HEK293 (cell line): ENCODE measurements around the gene SH3PXD2B.

Source experiments
- CTCF ChIA-PET: fragments of 350-600 bp; formaldehyde crosslinking; extraction: SDS; loops from one replicate; lab custom pipeline; 2021; ENCODE audit warnings: antibody characterized with exemption; lab: Yijun Ruan, JAX
- POLR2A ChIA-PET: fragments of 300-600 bp; formaldehyde crosslinking; extraction: SDS; loops from one replicate; lab custom pipeline; 2020; ENCODE audit warnings: antibody characterized with exemption, inconsistent platforms; lab: Yijun Ruan, JAX
- H3K27ac ChIP-seq: fragments of 200-500 bp; sonication (Bioruptor generic); 2 replicates; pipeline ENCODE4 v1.5.1; 2014; ENCODE audit warnings: low read depth, low read length, control low read depth, inconsistent platforms; ENCODE audit errors: extremely low read depth
- H3K36me3 ChIP-seq, 2 experiments: fragments of 200-500 bp in 1 of 2; sonication (Bioruptor generic) in 1 of 2; 1 replicate in 1 of 2; 2 replicates in 1 of 2; pipeline ENCODE4 v1.5.1; 2014 to 2017; ENCODE audit warnings: inconsistent platforms in 2 of 2, low read length in 2 of 2; ENCODE audit not compliant: control insufficient read depth in 2 of 2, insufficient read depth in 1 of 2
- H3K4me1 ChIP-seq: fragments of 200-500 bp; sonication (Bioruptor generic); 2 replicates; pipeline ENCODE4 v1.5.1; 2014; ENCODE audit warnings: mild to moderate bottlenecking, low read length, inconsistent platforms; ENCODE audit not compliant: control insufficient read depth, insufficient read depth
- H3K4me3 ChIP-seq: 2 replicates; pipeline ENCODE4 v1.5.1; 2011; ENCODE audit warnings: low read depth, mild to moderate bottlenecking, control low read depth, low read length, moderate library complexity
- H3K9me3 ChIP-seq: fragments of 200-500 bp; sonication (Bioruptor generic); 2 replicates; pipeline ENCODE4 v1.5.1; 2014; ENCODE audit warnings: low read depth, low read length, inconsistent platforms; ENCODE audit not compliant: control insufficient read depth, insufficient read depth
- AEBP2 ChIP-seq: fragments of 450-650 bp; formaldehyde crosslinking; IDR thresholded peaks from 2 replicates; pipeline ENCODE4 v1.5.1; 2016; ENCODE audit warnings: missing biosample characterization, missing genetic modification characterization, borderline replicate concordance
- KLF10 ChIP-seq: fragments of 450-650 bp; IDR thresholded peaks from 2 replicates; pipeline ENCODE4 v1.5.1; 2018; ENCODE audit warnings: missing biosample characterization, mild to moderate bottlenecking, missing genetic modification characterization
- PRDM2 ChIP-seq: fragments of 450-650 bp; formaldehyde crosslinking; IDR thresholded peaks from 2 replicates; pipeline ENCODE4 v1.5.1; 2016; ENCODE audit warnings: missing biosample characterization, missing genetic modification characterization, borderline replicate concordance
- REPIN1 ChIP-seq: fragments of 450-650 bp; formaldehyde crosslinking; IDR thresholded peaks from 2 replicates; pipeline ENCODE4 v1.5.1; 2017; ENCODE audit warnings: missing biosample characterization, missing genetic modification characterization, low read depth
- ZBTB1 ChIP-seq: fragments of 450-650 bp; formaldehyde crosslinking; IDR thresholded peaks from 2 replicates; pipeline ENCODE4 v1.5.1; 2016; ENCODE audit warnings: missing biosample characterization, missing genetic modification characterization
- ZBTB10 ChIP-seq: fragments of 450-650 bp; formaldehyde crosslinking; IDR thresholded peaks from 2 replicates; pipeline ENCODE4 v1.5.1; 2016; ENCODE audit warnings: missing biosample characterization, missing genetic modification characterization
- ZBTB6 ChIP-seq: fragments of 450-650 bp; formaldehyde crosslinking; IDR thresholded peaks from 2 replicates; pipeline ENCODE4 v1.5.1; 2017; ENCODE audit warnings: missing biosample characterization, missing genetic modification characterization
- ZBTB8A ChIP-seq: fragments of 450-650 bp; formaldehyde crosslinking; IDR thresholded peaks from 2 replicates; pipeline ENCODE4 v1.5.1; 2016; ENCODE audit warnings: missing biosample characterization, missing genetic modification characterization
- ZNF239 ChIP-seq: fragments of 450-650 bp; formaldehyde crosslinking; IDR thresholded peaks from 2 replicates; pipeline ENCODE4 v1.5.1; 2016; ENCODE audit warnings: missing biosample characterization, missing genetic modification characterization
- ZNF391 ChIP-seq: fragments of 450-650 bp; formaldehyde crosslinking; IDR thresholded peaks from 2 replicates; pipeline ENCODE4 v1.5.1; 2016; ENCODE audit warnings: low read depth, missing biosample characterization, missing genetic modification characterization, borderline replicate concordance
- ZNF488 ChIP-seq: fragments of 450-650 bp; formaldehyde crosslinking; IDR thresholded peaks from 2 replicates; pipeline ENCODE4 v1.5.1; 2016; ENCODE audit warnings: missing biosample characterization, missing genetic modification characterization
- ZNF518A ChIP-seq: fragments of 450-650 bp; formaldehyde crosslinking; conservative IDR thresholded peaks from 2 replicates; pipeline ENCODE4 v1.5.1; 2016; ENCODE audit warnings: low read depth, missing biosample characterization, missing genetic modification characterization
- ZNF560 ChIP-seq: fragments of 450-650 bp; formaldehyde crosslinking; IDR thresholded peaks from 2 replicates; pipeline ENCODE4 v1.5.1; 2017; ENCODE audit warnings: missing biosample characterization, missing genetic modification characterization, borderline replicate concordance
- ZNF623 ChIP-seq: fragments of 450-650 bp; formaldehyde crosslinking; IDR thresholded peaks from 2 replicates; pipeline ENCODE4 v1.5.1; 2016; ENCODE audit warnings: missing biosample characterization, missing genetic modification characterization
- ZNF660 ChIP-seq: fragments of 450-650 bp; IDR thresholded peaks from 2 replicates; pipeline ENCODE4 v1.5.1; 2018; ENCODE audit warnings: missing biosample characterization, mild to moderate bottlenecking, missing genetic modification characterization
- ZNF692 ChIP-seq: fragments of 450-650 bp; formaldehyde crosslinking; IDR thresholded peaks from 2 replicates; pipeline ENCODE4 v1.5.1; 2016; ENCODE audit warnings: missing biosample characterization, missing genetic modification characterization
- ZSCAN30 ChIP-seq: fragments of 450-650 bp; IDR thresholded peaks from 2 replicates; pipeline ENCODE4 v1.5.1; 2018; ENCODE audit warnings: missing biosample characterization, mild to moderate bottlenecking, missing genetic modification characterization, moderate library complexity
- ZXDB ChIP-seq: fragments of 450-650 bp; formaldehyde crosslinking; IDR thresholded peaks from 2 replicates; pipeline ENCODE4 v1.5.1; 2016; ENCODE audit warnings: missing biosample characterization, missing genetic modification characterization

The SH3PXD2B gene

GRCh38 chr5:172377856-172378255 is 76.5 kb downstream of the SH3PXD2B start:
- Histone ChIP-seq H3K27ac (no peak overlapping the region), H3K4me1 (no peaks in the 10 kb centered on the region), H3K4me3 (no peak overlapping the region), H3K9me3 (no peaks in the 10 kb centered on the region), H3K36me3 (peaks cover 0 to 15% of the 10 kb centered on the region in 2 experiments; a peak in 1 of 3 replicates)
- ChIA-PET POLR2A (no interaction called here), CTCF (interaction anchor here (0.5 to 0.8 kb wide), 3 partner anchors 49 to 86 kb away, joined by 3 read pairs; no protein-coding TSS in a partner anchor)
- no peak for TF ChIP-seq AEBP2 (tag by site-specific recombination)
- TF ChIP-seq ZNF488 (tag by site-specific recombination): no peak
- no peak for TF ChIP-seq ZNF239 (tag by site-specific recombination)
- TF ChIP-seq ZBTB10 (tag by site-specific recombination): no peak
- no peak for TF ChIP-seq ZSCAN30 (tag by site-specific recombination)
- no peak for TF ChIP-seq ZNF560 (tag by site-specific recombination)
- no peak for TF ChIP-seq ZNF623 (tag by site-specific recombination)
- TF ChIP-seq ZNF660 (tag by site-specific recombination): no peak
- no peak for TF ChIP-seq ZNF692 (tag by site-specific recombination)
- no peak for TF ChIP-seq ZBTB6 (tag by site-specific recombination)
- TF ChIP-seq ZNF391: no peak
- no peak for TF ChIP-seq ZNF518A
- no peak for TF ChIP-seq ZBTB1 (tag by site-specific recombination)
- no peak for TF ChIP-seq ZXDB (tag by site-specific recombination)
- TF ChIP-seq ZBTB8A (tag by site-specific recombination): no peak
- TF ChIP-seq REPIN1 (tag by site-specific recombination): no peak
- no peak for TF ChIP-seq PRDM2 (tag by site-specific recombination)
- no peak for TF ChIP-seq KLF10 (tag by site-specific recombination)
